Epithelial cell of esophagus (primary cell): ENCODE data around the gene PRDM10.

Experiments
- DNase-seq: peaks from one replicate; pipeline ENCODE4 v3.0.0; 2010; ENCODE audit warnings: low read depth
- H3K4me3 ChIP-seq: 2 replicates; pipeline ENCODE4 v1.5.1; 2011; ENCODE audit warnings: mild to moderate bottlenecking, low read length, control low read depth
- CTCF ChIP-seq: IDR thresholded peaks from 2 replicates; pipeline ENCODE4 v1.5.1; 2011; ENCODE audit warnings: low read depth, mild to moderate bottlenecking, low read length, control low read depth, inconsistent platforms; ENCODE audit not compliant: insufficient read depth; ENCODE audit errors: missing control alignments

PRDM10 gene

GRCh38 chr11:129938764-129939163 is 63.9 kb downstream of the PRDM10 start:
- no peak for DNase-seq
- no peak for TF ChIP-seq CTCF
- H3K4me3 ChIP-seq, result no peak overlapping the region

GRCh38 chr11:129937592-129938238 is 64.9 kb downstream of the PRDM10 start:
- no peak overlapping the region for H3K4me3 ChIP-seq
- DNase-seq, result no peak
- TF ChIP-seq CTCF, result no peak

GRCh38 chr11:129935723-129936122 is 66.9 kb downstream of the PRDM10 start:
- H3K4me3 ChIP-seq, result no peak overlapping the region
- no peak for TF ChIP-seq CTCF
- no peak for DNase-seq

GRCh38 chr11:129933891-129934290 is 68.7 kb downstream of the PRDM10 start:
- H3K4me3 ChIP-seq, result no peak overlapping the region
- no peak for DNase-seq
- no peak for TF ChIP-seq CTCF

- DNase-seq, result no peak
Observed at GRCh38 chr11:129933262-129933661, 69.4 kb downstream of the PRDM10 start.

GRCh38 chr11:129932381-129933067 is 70.1 kb downstream of the PRDM10 start:
- no peak for TF ChIP-seq CTCF
- DNase-seq, result peak; percentile 34
- H3K4me3 ChIP-seq, result no peak overlapping the region

More at GRCh38 chr11:129933262-129933661, 69.4 kb downstream of the PRDM10 start:
- no peak for TF ChIP-seq CTCF
- H3K4me3 ChIP-seq, result no peak overlapping the region
